ENCODE results near the gene WDR46. TPM values are rescaled to one million over a fixed set of nuclear protein-coding genes. Genes with fewer than 3 reads are reported as not detected.

WDR46 gene
- polyA plus RNA-seq, 1 donor from 2014 or later = 62.5 TPM

DNA sequence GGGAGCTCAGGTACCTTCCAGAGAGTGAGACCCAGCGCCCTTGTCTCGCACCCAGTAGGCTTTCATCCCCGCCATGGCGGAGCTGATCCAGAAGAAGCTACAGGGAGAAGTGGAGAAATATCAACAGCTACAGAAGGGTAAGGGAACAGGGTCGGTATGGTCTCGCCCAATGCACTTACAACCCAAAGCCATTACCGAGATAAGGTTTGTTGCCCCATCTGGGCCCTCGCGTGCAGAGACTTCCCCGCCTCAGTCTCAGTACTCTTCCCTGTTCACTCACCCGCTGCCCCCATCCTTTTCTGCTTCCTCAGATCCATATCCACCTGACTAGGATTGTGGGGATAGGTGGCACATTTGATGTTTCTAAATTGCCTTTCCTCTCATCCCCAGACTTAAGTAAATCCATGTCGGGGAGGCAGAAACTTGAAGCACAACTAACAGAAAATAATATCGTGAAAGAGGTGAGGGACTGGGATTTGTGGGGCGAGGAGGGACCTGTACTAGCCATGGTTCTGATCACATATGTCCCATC is 811 bp upstream of the WDR46 start:
- H3F3A ChIP-seq (ENCODE audit: insufficient read depth, low read length, poor library complexity, severe bottlenecking) = no peaks in the 10 kb centered on the region
- H3K27ac ChIP-seq (ENCODE audit: low read length) = peak overlapping the region; percentile 38

DNA sequence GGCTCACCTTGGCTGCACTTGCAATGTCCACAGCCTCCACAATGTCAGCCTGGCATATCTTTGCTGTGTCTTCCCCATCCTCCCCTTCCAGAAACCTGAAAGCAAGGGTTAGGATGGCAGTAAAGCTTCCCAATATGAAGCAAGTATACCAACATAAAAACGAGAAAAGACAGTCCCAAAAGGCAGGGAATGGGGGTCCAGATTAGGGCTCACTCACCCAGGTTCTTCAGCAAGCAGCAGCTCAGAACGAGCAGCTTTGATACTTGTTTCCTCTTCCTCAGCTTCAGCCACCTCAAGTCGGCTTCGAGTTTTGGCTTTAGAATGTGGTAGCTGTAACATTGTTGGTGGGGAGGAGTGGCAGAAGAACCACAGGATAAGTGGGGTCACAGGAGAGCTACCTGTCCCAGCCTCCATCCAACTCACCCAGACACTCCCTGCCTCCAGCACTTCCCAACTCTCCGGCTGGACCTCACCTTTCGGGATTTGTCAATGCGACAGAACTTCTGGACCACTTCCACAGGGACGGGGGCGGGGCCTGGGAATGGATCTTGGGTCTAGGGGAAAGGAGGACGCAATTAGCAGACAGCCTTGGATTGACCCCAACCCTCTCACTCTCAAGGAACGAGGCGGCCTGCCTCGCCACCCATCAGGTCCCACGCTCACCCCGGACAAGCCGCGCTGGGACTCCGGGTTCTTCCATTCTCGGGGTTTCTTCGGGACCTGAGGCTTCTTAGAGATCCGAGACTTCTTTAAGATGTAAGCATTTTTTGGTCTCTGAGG is 708 bp downstream of the WDR46 start:
- peaks cover 11% of the 10 kb centered on the region for H3K79me2 ChIP-seq (replicated peaks; ENCODE audit: insufficient read depth, low read length)
- no peaks in the 10 kb centered on the region for H3K27me3 ChIP-seq (ENCODE audit: insufficient read depth, low read depth, low read length)
- TF ChIP-seq MXI1 (conservative IDR thresholded peaks at IDR 0.05; ENCODE audit: poor library complexity, severe bottlenecking) = no peak
- TF ChIP-seq, protein P1, sequence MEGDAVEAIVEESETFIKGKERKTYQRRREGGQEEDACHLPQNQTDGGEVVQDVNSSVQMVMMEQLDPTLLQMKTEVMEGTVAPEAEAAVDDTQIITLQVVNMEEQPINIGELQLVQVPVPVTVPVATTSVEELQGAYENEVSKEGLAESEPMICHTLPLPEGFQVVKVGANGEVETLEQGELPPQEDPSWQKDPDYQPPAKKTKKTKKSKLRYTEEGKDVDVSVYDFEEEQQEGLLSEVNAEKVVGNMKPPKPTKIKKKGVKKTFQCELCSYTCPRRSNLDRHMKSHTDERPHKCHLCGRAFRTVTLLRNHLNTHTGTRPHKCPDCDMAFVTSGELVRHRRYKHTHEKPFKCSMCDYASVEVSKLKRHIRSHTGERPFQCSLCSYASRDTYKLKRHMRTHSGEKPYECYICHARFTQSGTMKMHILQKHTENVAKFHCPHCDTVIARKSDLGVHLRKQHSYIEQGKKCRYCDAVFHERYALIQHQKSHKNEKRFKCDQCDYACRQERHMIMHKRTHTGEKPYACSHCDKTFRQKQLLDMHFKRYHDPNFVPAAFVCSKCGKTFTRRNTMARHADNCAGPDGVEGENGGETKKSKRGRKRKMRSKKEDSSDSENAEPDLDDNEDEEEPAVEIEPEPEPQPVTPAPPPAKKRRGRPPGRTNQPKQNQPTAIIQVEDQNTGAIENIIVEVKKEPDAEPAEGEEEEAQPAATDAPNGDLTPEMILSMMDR (IDR thresholded peaks at IDR 0.05; ENCODE audit: poor library complexity, severe bottlenecking) = no peak
- H3K4me2 ChIP-seq (ENCODE audit: low read length) = peak overlapping the region; percentile 81
- no peaks in the 10 kb centered on the region for H3F3A ChIP-seq (ENCODE audit: insufficient read depth, low read length, poor library complexity, severe bottlenecking)
- no peaks in the 10 kb centered on the region for H3K9me2 ChIP-seq (ENCODE audit: insufficient read depth, low read length)
- no peak overlapping the region for H3K27ac ChIP-seq (ENCODE audit: low read length)
- no peaks in the 10 kb centered on the region for H3K9me3 ChIP-seq (ENCODE audit: low read length)
- peak overlapping the region; percentile 73 for H3K9ac ChIP-seq (ENCODE audit: low read length)
- H2AFZ ChIP-seq (ENCODE audit: low read depth, low read length) = peak overlapping the region; percentile 62
- no peaks in the 10 kb centered on the region for H4K20me1 ChIP-seq (ENCODE audit: insufficient read depth)
- H3K36me3 ChIP-seq (ENCODE audit: insufficient read depth, low read length) = no peaks in the 10 kb centered on the region
- peak overlapping the region; percentile 82 for H3K4me3 ChIP-seq (ENCODE audit: low read length)

More for the DNA sequence above, 811 bp upstream of the WDR46 start:
- Histone ChIP-seq H3K9me3 (ENCODE audit: low read length) (no peaks in the 10 kb centered on the region), H2AFZ (ENCODE audit: low read depth, low read length) (peak overlapping the region; percentile 62), H3K36me3 (ENCODE audit: insufficient read depth, low read length) (no peaks in the 10 kb centered on the region), H3K4me2 (ENCODE audit: low read length) (peak overlapping the region; percentile 91), H3K79me2 (replicated peaks; ENCODE audit: insufficient read depth, low read length) (peaks cover 11% of the 10 kb centered on the region), H3K27me3 (ENCODE audit: insufficient read depth, low read depth, low read length) (no peaks in the 10 kb centered on the region), H4K20me1 (ENCODE audit: insufficient read depth) (no peaks in the 10 kb centered on the region), H3K9ac (ENCODE audit: low read length) (peak overlapping the region; percentile 73), H3K9me2 (ENCODE audit: insufficient read depth, low read length) (no peaks in the 10 kb centered on the region), H3K4me3 (ENCODE audit: low read length) (peak overlapping the region; percentile 82)
- TF ChIP-seq SMC3 (conservative IDR thresholded peaks at IDR 0.05; ENCODE audit: poor library complexity) (no peak), EP300 (conservative IDR thresholded peaks at IDR 0.05; ENCODE audit: poor library complexity, severe bottlenecking) (no peak), EZH2 (IDR thresholded peaks at IDR 0.05; ENCODE audit: borderline replicate concordance, insufficient read depth, low read length, poor library complexity, severe bottlenecking) (no peak), MXI1 (conservative IDR thresholded peaks at IDR 0.05; ENCODE audit: poor library complexity, severe bottlenecking) (no peak), TAF1 (IDR thresholded peaks at IDR 0.05; ENCODE audit: low read depth) (no peak), POLR2AphosphoS5 (IDR thresholded peaks at IDR 0.05) (no peak), RAD21 (conservative IDR thresholded peaks at IDR 0.05) (no peak)
- TF ChIP-seq, protein P2, sequence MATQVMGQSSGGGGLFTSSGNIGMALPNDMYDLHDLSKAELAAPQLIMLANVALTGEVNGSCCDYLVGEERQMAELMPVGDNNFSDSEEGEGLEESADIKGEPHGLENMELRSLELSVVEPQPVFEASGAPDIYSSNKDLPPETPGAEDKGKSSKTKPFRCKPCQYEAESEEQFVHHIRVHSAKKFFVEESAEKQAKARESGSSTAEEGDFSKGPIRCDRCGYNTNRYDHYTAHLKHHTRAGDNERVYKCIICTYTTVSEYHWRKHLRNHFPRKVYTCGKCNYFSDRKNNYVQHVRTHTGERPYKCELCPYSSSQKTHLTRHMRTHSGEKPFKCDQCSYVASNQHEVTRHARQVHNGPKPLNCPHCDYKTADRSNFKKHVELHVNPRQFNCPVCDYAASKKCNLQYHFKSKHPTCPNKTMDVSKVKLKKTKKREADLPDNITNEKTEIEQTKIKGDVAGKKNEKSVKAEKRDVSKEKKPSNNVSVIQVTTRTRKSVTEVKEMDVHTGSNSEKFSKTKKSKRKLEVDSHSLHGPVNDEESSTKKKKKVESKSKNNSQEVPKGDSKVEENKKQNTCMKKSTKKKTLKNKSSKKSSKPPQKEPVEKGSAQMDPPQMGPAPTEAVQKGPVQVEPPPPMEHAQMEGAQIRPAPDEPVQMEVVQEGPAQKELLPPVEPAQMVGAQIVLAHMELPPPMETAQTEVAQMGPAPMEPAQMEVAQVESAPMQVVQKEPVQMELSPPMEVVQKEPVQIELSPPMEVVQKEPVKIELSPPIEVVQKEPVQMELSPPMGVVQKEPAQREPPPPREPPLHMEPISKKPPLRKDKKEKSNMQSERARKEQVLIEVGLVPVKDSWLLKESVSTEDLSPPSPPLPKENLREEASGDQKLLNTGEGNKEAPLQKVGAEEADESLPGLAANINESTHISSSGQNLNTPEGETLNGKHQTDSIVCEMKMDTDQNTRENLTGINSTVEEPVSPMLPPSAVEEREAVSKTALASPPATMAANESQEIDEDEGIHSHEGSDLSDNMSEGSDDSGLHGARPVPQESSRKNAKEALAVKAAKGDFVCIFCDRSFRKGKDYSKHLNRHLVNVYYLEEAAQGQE (IDR thresholded peaks at IDR 0.05; ENCODE audit: borderline replicate concordance) = no peak
- TF ChIP-seq, protein P1 (IDR thresholded peaks at IDR 0.05; ENCODE audit: poor library complexity, severe bottlenecking) = no peak
